H1 (cell line): ENCODE measurements around the gene TRIM43B.
"Not testable (repeated sequence)": the region's sequence is repeated elsewhere in the genome, so short reads cannot be mapped to it uniquely, and the experiment has no call there.

Experiments
- E2F6 ChIP-seq: IDR thresholded peaks from 2 replicates; pipeline ENCODE4 v1.6.1; 2012; ENCODE audit warnings: inconsistent platforms
- EGR1 ChIP-seq: IDR thresholded peaks from 2 replicates; pipeline ENCODE4 v1.6.1; 2011; ENCODE audit warnings: low read depth, low read length, borderline replicate concordance
- EZH2 ChIP-seq: fragments of 200-600 bp; sonication (generic); IDR thresholded peaks from 2 replicates; pipeline ENCODE4 v1.7.1; 2012; ENCODE audit warnings: low read depth, mild to moderate bottlenecking, moderate library complexity, low read length, inconsistent platforms; ENCODE audit not compliant: severe bottlenecking
- GABPA ChIP-seq: IDR thresholded peaks from 2 replicates; pipeline ENCODE4 v1.6.1; 2011; ENCODE audit warnings: mild to moderate bottlenecking, low read length, moderate library complexity, borderline replicate concordance; ENCODE audit not compliant: insufficient read depth
- HDAC6 ChIP-seq: IDR thresholded peaks from one replicate; pipeline ENCODE4 v1.7.1; 2012; ENCODE audit warnings: low read depth, mild to moderate bottlenecking, inconsistent platforms, low read length, moderate library complexity
- POU5F1 ChIP-seq: IDR thresholded peaks from 2 replicates; pipeline ENCODE4 v1.6.1; 2011; ENCODE audit warnings: low read depth, mild to moderate bottlenecking, low read length, moderate library complexity
- SP2 ChIP-seq: IDR thresholded peaks from 2 replicates; pipeline ENCODE4 v1.6.1; 2012; ENCODE audit warnings: mild to moderate bottlenecking, low read length, inconsistent platforms
- TF ChIP-seq, protein P1 (sequence below), 3 experiments: IDR thresholded peaks; 1 replicate in 2 of 3; 2 replicates in 1 of 3; pipeline versions ENCODE4 v1.5.1 to v1.6.1; 2011; ENCODE audit warnings: low read length in 3 of 3, mild to moderate bottlenecking in 3 of 3, inconsistent platforms in 2 of 3, low read depth in 1 of 3, moderate library complexity in 1 of 3; ENCODE audit not compliant: insufficient read depth in 1 of 3; ENCODE audit errors: control extremely low read depth in 1 of 3
- TF ChIP-seq, protein P2 (sequence below): IDR thresholded peaks from 2 replicates; pipeline ENCODE4 v1.6.1; 2012; ENCODE audit warnings: inconsistent platforms

DNA sequence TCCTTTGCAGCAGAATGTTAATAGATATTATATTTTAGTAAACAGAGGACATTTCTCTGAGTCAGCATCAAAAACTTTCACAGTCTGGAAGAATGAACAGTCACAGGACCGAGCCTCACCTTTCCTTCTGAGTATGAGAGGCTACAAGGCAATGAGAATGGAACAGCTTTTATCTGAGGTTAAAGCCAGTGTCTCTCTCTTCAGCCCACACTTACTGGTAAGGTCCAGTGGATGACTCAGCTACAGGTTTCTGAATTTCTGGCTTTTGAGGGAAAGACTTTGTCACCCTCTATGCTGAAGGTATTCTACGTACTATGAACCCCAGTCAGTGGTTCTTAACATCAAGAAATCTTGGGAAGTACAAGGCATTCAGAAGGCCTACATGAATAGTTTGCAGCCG lies 9.5 kb downstream of the TRIM43B start:
- not testable (repeated sequence) for TF ChIP-seq HDAC6, POU5F1, SP2, GABPA, EZH2, E2F6, EGR1
- TF ChIP-seq, protein P1, sequence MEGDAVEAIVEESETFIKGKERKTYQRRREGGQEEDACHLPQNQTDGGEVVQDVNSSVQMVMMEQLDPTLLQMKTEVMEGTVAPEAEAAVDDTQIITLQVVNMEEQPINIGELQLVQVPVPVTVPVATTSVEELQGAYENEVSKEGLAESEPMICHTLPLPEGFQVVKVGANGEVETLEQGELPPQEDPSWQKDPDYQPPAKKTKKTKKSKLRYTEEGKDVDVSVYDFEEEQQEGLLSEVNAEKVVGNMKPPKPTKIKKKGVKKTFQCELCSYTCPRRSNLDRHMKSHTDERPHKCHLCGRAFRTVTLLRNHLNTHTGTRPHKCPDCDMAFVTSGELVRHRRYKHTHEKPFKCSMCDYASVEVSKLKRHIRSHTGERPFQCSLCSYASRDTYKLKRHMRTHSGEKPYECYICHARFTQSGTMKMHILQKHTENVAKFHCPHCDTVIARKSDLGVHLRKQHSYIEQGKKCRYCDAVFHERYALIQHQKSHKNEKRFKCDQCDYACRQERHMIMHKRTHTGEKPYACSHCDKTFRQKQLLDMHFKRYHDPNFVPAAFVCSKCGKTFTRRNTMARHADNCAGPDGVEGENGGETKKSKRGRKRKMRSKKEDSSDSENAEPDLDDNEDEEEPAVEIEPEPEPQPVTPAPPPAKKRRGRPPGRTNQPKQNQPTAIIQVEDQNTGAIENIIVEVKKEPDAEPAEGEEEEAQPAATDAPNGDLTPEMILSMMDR (IDR thresholded peaks at IDR 0.05; ENCODE audit: control extremely low read depth in 1 of 3, insufficient read depth in 1 of 3, low read depth in 1 of 3, low read length in 3 of 3): not testable (repeated sequence)
- TF ChIP-seq, protein P2, sequence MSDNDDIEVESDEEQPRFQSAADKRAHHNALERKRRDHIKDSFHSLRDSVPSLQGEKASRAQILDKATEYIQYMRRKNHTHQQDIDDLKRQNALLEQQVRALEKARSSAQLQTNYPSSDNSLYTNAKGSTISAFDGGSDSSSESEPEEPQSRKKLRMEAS: not testable (repeated sequence)
